CD4-positive, alpha-beta T cell treated with Interleukin-15 for 1 hour (primary cell): ENCODE results near the gene SMIM24.
"Not testable (repeated sequence)": the region's sequence is repeated elsewhere in the genome, so short reads cannot be mapped to it uniquely, and the experiment has no call there.

Experiments used
- DNase-seq: peaks from one replicate; pipeline ENCODE4 v3.0.0-alpha.2; 2020

Gene SMIM24

GRCh38 chr19:3454656-3455392, 25.5 kb downstream of the SMIM24 start:
- no peak for DNase-seq

- no peak for DNase-seq
Observed at GRCh38 chr19:3453840-3454239, 26.5 kb downstream of the SMIM24 start.

- DNase-seq, result not testable (repeated sequence)
Observed at GRCh38 chr19:3452942-3453214, 27.4 kb downstream of the SMIM24 start.

- DNase-seq, result no peak
Observed at GRCh38 chr19:3452171-3452941, 28.0 kb downstream of the SMIM24 start.

DNA sequence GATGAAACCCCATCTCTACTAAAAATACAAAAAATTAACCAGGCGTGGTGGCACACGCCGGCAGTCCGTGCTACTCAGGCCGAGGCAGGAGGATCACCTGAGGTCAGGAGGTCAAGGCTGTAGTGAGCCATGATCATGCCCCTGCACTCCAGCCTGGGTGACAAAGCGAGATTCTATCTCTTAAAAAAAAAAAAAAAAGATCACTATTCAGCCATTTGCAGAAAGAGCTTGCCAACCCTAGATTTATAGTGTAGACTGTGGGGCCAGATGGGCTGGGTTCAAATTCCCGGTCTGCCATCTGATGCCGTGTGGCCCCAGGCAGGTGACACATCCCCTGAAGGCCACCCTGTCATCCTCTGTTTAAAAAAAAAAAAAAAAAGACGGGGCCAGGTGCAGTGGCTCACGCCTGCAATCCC, 28.9 kb downstream of the SMIM24 start:
- no peak for DNase-seq

DNA sequence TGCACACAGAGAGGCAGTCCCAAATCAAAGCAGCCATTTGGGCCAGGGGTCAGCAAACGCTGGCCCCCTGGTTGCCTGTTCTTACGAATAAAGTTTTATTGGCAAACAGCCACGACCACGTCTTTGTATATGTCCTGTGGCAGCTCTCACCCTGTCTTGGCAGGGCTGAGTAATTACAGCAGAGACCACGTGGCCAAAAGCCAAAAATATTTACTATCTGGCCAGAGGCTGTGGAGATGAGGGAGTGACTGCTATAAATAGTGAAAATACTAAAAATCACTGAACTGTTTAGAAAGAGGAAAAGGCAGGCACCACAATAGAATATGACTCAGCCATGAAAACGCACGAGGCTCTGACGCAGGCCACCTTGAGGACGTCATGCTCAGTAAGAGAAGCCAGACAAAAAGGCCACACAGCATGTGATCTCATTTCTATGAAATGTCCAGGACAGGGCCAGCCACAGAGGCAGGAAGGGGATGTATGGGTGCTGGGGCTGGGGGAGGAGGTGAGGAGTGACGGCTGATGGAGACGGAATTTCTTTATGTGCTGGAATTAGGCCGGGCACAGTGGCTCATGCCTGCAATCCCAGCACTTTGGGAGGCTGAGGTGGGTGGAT, 29.4 kb downstream of the SMIM24 start:
- no peak for DNase-seq

DNA sequence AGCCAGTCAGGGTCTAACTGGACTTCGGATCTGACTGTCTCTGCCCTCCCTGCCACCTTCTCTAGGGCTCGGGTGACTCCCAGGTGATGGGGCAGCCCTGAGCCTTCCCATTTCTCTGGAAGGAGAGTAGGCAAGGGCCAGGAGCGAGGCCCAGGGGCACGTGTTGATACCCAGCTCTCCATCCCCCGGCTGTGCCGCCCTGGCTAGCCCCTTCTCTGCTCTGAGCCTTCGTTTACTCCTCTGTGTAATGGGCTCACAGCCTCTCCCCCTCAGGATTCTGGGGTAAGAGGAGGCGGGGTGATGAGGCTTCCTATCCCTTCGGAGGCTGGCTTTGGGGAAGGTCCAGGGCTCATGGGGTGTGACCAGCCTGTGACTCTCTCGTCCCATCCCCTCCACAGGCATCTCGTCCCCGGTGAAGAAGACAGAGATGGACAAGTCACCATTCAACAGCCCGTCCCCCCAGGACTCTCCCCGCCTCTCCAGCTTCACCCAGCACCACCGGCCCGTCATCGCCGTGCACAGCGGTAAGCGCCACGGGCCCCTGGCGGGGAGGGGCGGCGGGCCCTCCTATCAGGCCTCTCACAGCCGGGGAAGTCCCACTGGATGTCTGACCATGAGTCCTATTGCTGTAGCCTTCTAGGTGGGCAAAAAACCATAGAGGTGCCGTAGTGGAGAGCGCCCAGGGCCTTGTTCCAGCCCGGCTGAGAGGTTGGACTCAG, 31.6 kb downstream of the SMIM24 start:
- no peak for DNase-seq

GRCh38 chr19:3446657-3447056, 33.7 kb downstream of the SMIM24 start:
- DNase-seq, result not testable (repeated sequence)

DNA sequence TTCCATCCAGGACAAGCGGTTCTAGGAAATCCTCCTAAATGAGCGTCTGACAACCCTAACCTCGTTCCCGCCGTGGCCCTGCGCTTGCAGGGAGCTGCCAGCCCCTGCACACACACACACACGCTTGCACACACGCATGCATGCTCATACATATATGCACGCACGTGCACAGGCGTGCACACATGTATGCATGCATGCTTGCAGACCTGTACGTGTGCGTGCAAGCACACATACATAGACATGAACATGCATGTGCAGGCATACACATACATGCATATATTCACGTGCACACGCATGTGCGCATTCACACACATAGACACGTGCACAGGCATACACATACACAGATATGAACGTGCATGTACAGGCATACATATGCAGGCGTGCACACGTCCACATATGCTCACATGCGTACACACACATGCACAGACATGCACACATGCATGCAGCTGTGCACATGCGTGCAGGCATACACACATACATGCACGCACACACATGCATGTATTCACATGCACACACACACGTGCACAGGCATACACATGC, 35.6 kb downstream of the SMIM24 start:
- DNase-seq, result no peak

- DNase-seq, result no peak
Observed at GRCh38 chr19:3443840-3444694, 36.3 kb downstream of the SMIM24 start.

DNA sequence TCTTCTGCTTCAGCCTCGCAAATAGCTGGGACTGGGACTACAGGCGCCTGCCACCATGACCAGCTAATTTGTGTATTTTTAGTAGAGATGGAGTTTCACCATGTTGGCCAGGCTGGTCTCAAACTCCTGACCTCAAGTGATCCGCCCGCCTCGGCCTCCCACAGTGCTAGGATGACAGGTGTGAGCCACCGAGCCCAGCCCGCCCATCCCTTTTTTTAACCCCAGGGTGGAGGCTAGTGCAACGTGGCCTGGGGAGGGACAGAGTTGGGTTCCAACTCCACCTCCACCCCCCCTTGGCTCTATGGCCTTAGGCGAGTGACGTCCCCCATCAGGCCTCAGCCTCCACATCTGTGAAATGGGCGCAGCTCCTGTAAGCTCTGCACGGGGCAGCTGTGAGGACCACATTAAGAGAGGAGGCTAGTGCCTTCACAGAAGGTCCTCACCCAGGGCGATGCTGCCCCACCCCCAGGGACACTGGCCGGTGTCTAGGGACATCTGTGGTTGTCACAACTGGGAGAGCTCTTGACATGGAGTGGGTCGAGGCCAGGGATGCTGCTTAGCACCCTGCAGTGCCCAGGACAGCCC, 37.7 kb downstream of the SMIM24 start:
- DNase-seq, result no peak

GRCh38 chr19:3441986-3442329, 38.4 kb downstream of the SMIM24 start:
- DNase-seq, result no peak

- DNase-seq, result no peak
Observed at GRCh38 chr19:3441089-3441985, 39.0 kb downstream of the SMIM24 start.

GRCh38 chr19:3440082-3440481, 40.2 kb downstream of the SMIM24 start:
- peak; percentile 54 for DNase-seq

GRCh38 chr19:3434630-3435553, 45.4 kb downstream of the SMIM24 start:
- DNase-seq, result peak; percentile 95

- no peak for DNase-seq
Observed at GRCh38 chr19:3433805-3434540, 46.4 kb downstream of the SMIM24 start.

DNA sequence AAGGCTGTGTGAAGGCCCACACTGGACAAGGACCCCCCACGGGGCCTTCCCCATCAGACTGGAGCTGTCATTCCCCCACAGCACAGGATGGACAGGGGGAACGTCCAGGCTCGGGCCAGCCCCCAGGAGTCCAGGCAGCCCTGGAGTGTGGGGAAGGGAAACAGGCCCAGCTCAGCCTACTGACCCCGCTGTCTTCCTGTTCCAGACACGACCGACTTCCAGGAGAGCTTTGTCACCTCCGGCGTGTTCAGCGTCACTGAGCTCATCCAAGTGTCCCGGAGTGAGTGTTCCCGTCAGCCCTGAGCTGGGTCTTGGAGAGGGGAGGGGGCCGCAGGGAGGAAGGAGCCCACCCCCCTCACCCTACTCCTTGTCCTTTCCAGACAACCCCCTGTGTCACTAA, 47.0 kb downstream of the SMIM24 start:
- no peak for DNase-seq

- DNase-seq, result no peak
Observed at GRCh38 chr19:3431760-3432397, 48.4 kb downstream of the SMIM24 start.

DNA sequence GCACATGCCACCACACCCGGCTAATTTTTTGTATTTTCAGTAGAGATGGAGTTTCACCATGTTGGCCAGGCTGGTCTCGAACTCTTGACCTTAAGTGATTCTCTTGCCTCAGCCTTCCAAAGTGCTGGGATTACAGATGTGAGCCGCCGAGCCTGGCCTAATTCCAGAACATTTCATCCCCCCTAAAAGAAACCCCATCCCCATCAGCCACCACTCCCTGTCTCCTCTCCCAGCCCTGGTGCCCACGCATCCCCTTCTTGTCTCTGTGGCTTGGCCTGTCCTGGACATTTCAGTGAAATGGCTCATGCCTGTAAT, 50.0 kb downstream of the SMIM24 start:
- DNase-seq, result not testable (repeated sequence)
